Testis (tissue), 3 donors: Measurements from ENCODE around the gene AMOT. TPM values are rescaled to one million over a fixed set of nuclear protein-coding genes. Genes with fewer than 3 reads are reported as not detected.

Source experiments
- DNase-seq: peaks from one replicate; pipeline ENCODE4 v3.0.0-alpha.2; 2019
- H3K27ac ChIP-seq, 2 donors: fragments of 200-600 bp; sonication (generic); one replicate each; pipeline ENCODE4 v1.5.1; 2019
- H3K27me3 ChIP-seq: fragments of 200-600 bp; sonication (generic); one replicate; pipeline ENCODE4 v1.5.1; 2019
- H3K36me3 ChIP-seq: fragments of 200-600 bp; sonication (generic); one replicate; pipeline ENCODE4 v1.5.1; 2017; ENCODE audit warnings: low read depth; ENCODE audit errors: missing control alignments
- H3K4me1 ChIP-seq: fragments of 200-600 bp; sonication (generic); one replicate; pipeline ENCODE4 v1.5.1; 2019
- H3K4me3 ChIP-seq, 2 donors: fragments of 200-600 bp; sonication (generic); one replicate each; pipeline ENCODE4 v1.5.1; 2017 to 2019
- H3K9me3 ChIP-seq: fragments of 200-600 bp; sonication (generic); one replicate; pipeline ENCODE4 v1.5.1; 2017
- POLR2A ChIP-seq: fragments of 450-650 bp; IDR thresholded peaks from one replicate; pipeline ENCODE4 v1.6.1; 2017; ENCODE audit warnings: antibody characterized with exemption, mild to moderate bottlenecking, moderate library complexity
- WGBS, 2 donors: methylation state at CpG; one replicate each; pipeline ENCODE4 v1.1.5; 2018; 5-methylcytosine and 5-hydroxymethylcytosine counted together
- intact Hi-C: fragments of 100-400 bp; cut with DNase I; formaldehyde crosslinking; loops from one replicate; pipeline ENCODE4 v1.15.1; 2023; ENCODE audit warnings: low total_unique reads
- polyA plus RNA-seq: library from polyadenylated mRNA; stranded (reverse); fragments of 350-450 nt; fragmentation: Illumina TruSeq; extraction: RNeasy Lipid Tissue Mini Kit (QIAGEN cat#74804); gene quantifications from one replicate; pipeline ENCODE4 v1.2.3, GENCODE V29; 2014; ENCODE audit warnings: low read depth, low replicate concordance; ENCODE audit not compliant: insufficient read depth
- total RNA-seq, 2 donors: library from RNA; depleted of rRNA; stranded (reverse); fragments of >200 nt; gene quantifications; one replicate each; pipeline ENCODE4 v1.2.3, GENCODE V29; 2016
- TF ChIP-seq, protein P1 (sequence below), 3 experiments: fragments of 450-650 bp in 2 of 3; fragments of 200-600 bp in 1 of 3; sonication (generic) in 1 of 3; IDR thresholded peaks; one replicate each; pipeline ENCODE4 v1.5.1; 2016 to 2019; ENCODE audit warnings: antibody characterized with exemption in 3 of 3, mild to moderate bottlenecking in 2 of 3, moderate library complexity in 1 of 3

AMOT gene
- total and polyA plus RNA-seq, 3 donors from 2014 or later, result 11.7 to 22.5 (median 14.9) TPM

DNA sequence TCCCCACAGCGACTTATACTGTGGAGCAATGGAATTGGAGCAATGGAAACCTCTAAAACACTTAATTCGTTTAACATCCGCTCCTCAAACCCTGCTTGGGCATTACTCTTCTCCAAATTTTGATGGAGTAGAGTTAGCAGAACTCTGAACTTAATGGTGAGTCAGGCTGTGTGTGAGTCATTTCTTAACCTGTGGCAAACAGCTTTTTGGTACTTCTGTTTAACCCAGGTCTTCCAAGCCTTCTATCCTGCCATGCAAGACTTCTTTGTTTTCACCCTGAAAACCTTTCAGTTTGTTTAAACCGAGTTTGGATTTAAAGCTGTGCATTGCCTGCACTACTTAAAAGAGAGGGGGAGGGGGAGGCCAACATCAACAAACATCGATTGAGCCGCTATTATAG is 3.6 kb upstream of the AMOT start:
- DNase-seq, result no peak
- Histone ChIP-seq H3K36me3 (no peaks in the 10 kb centered on the region), H3K4me3 (no peak overlapping the region), H3K27me3 (no peaks in the 10 kb centered on the region), H3K4me1 (no peaks in the 10 kb centered on the region), H3K9me3 (no peaks in the 10 kb centered on the region), H3K27ac (no peak overlapping the region)
- WGBS, 2 donors, result 79 to 86% methylated on average over 6 of the region's 6 CpGs
- intact Hi-C loops, result no loop called here
- TF ChIP-seq, protein P1, sequence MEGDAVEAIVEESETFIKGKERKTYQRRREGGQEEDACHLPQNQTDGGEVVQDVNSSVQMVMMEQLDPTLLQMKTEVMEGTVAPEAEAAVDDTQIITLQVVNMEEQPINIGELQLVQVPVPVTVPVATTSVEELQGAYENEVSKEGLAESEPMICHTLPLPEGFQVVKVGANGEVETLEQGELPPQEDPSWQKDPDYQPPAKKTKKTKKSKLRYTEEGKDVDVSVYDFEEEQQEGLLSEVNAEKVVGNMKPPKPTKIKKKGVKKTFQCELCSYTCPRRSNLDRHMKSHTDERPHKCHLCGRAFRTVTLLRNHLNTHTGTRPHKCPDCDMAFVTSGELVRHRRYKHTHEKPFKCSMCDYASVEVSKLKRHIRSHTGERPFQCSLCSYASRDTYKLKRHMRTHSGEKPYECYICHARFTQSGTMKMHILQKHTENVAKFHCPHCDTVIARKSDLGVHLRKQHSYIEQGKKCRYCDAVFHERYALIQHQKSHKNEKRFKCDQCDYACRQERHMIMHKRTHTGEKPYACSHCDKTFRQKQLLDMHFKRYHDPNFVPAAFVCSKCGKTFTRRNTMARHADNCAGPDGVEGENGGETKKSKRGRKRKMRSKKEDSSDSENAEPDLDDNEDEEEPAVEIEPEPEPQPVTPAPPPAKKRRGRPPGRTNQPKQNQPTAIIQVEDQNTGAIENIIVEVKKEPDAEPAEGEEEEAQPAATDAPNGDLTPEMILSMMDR (IDR thresholded peaks at IDR 0.05), result no peak

DNA sequence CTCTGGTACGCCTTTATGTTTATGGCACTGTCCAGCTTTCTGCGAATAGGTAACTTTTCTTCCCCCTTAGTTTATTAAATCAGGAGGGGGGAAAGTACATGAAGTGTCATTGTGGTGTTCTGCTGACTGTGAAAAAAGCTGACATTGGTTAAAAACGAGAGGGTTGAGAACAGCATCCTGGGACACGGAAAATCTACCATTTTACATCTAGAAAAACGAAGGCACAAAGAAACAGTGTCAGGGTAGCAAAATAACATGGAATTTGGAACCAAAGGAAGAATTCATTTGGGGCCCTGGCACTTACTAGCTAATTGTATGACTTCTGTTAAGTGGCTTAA is 1.2 kb upstream of the AMOT start:
- WGBS, 2 donors, result 24 to 25% methylated on average over 5 of the region's 5 CpGs

DNA sequence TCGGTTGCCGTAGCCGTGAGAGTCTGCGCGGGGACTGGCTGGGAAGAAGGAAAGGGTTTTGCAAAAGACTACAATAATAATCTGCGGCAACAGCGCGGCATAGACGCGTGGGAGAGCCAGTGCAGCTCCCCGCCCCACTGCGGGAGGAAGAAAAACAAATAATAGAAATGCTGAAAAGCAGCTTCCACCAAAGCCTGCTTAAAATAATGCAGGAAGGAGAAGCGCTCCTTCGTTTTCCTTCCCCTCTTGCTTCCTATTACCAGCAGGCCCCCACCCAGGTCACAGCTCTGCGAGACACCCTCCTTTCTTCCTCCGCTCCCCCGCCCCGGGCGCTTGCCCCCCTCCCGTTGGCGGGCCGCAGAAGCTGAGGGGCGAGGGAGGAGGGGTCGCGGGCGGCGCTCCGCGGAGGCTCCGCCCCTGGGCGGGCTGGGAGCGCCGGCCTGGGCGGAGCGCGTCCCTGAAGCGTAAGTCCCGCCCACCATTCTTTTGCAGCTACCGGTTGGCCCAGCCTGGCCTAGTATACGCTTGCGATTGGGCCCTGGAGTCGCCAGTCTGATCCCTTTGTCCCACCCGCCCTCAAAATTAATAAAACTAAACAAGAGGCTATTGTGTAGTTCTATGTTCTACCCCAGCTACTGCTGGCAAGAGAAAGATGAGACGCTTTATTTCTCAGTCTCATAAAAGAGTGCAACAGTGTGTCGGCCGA is 636 bp upstream of the AMOT start:
- Histone ChIP-seq H3K27me3 (no peaks in the 10 kb centered on the region), H3K4me3 (peak overlapping the region; percentile 60 to 73), H3K36me3 (no peaks in the 10 kb centered on the region), H3K9me3 (no peaks in the 10 kb centered on the region), H3K27ac (peak overlapping the region; percentile 63 to 83), H3K4me1 (no peaks in the 10 kb centered on the region)
- TF ChIP-seq, protein P1 (IDR thresholded peaks at IDR 0.05), result no peak
- TF ChIP-seq POLR2A, result no peak
- 1% methylated on average over 19 to 26 of the region's 46 CpGs for WGBS, 2 donors
- peak; percentile 92 for DNase-seq
- intact Hi-C loops, result no loop called here

More for the DNA sequence above, 1.2 kb upstream of the AMOT start:
- no peak for DNase-seq
- H3K27ac ChIP-seq, result peak overlapping the region in 1 of 2 donors; percentile 24
- no peaks in the 10 kb centered on the region for H3K4me1 ChIP-seq
- TF ChIP-seq, protein P1 (IDR thresholded peaks at IDR 0.05), result no peak
- no peak for TF ChIP-seq POLR2A
- no peaks in the 10 kb centered on the region for H3K36me3 ChIP-seq
- intact Hi-C loops, result no loop called here
- no peaks in the 10 kb centered on the region for H3K27me3 ChIP-seq
- no peaks in the 10 kb centered on the region for H3K9me3 ChIP-seq
- H3K4me3 ChIP-seq, result peak overlapping the region; percentile 26 to 73

DNA sequence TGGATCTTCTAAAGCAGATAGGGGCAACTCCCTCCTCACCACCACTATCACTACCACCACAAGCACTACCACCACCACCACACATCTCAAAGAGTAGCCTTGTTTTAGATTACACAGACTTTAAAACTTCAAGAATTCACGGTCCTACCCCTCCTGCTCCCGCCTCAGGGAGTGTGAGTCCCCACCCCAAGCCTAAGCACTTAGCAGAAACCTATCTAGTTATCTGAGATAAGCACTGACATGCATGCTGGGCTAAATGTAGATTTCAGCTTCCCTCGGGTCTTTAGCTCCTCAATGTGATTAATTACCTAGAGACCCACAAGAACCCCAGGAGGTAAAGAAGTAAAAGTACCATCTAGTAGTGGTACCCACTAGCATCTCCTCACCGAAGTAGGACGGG is 775 bp downstream of the AMOT start:
- TF ChIP-seq, protein P1 (IDR thresholded peaks at IDR 0.05), result no peak
- no peak for TF ChIP-seq POLR2A
- 11 to 12% methylated on average over 3 to 5 of the region's 5 CpGs for WGBS, 2 donors
- no peak overlapping the region for H3K27ac ChIP-seq
- no peak for DNase-seq
- no peaks in the 10 kb centered on the region for H3K36me3 ChIP-seq
- H3K4me1 ChIP-seq, result no peaks in the 10 kb centered on the region
- intact Hi-C loops, result no loop called here
- peak overlapping the region; percentile 60 to 73 for H3K4me3 ChIP-seq
- no peaks in the 10 kb centered on the region for H3K9me3 ChIP-seq
- no peaks in the 10 kb centered on the region for H3K27me3 ChIP-seq

DNA sequence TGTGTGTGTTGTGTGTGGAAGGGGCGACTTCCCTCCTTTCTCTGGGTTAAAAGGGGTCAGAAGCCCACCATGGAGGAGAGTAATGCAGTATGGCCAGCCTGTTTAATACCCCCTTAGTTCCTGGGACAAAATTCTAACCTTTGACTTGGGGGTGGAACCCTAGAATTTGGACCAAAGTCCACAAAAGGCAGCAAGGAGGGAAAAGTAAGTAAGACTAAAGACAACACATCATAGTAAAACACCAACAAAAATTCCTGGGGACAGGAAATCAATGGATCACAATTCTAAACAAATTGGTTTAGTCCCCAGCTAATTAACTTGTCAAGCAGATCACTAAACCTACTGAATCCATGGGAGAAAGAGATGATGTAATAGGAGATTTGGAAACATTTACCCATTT is 3.1 kb downstream of the AMOT start:
- Histone ChIP-seq H3K27ac (no peak overlapping the region), H3K4me3 (no peak overlapping the region), H3K4me1 (no peaks in the 10 kb centered on the region), H3K9me3 (no peaks in the 10 kb centered on the region), H3K36me3 (no peaks in the 10 kb centered on the region), H3K27me3 (no peaks in the 10 kb centered on the region)
- TF ChIP-seq POLR2A, result no peak
- TF ChIP-seq, protein P1 (IDR thresholded peaks at IDR 0.05), result no peak
- WGBS, 2 donors, result 82 to 89% methylated on average over 1 of the region's 1 CpG
- DNase-seq, result no peak
- intact Hi-C loops, result no loop called here
